ENCODE measurements around the gene LRTM1.

Gene LRTM1

GRCh38 chr3:54928046-54928770 lies at the start of gene LRTM1:
Gene LRTM1, minus strand, starts transcription at chr3:54928059. Its CDS starts 148 bp downstream, at chr3:54927911.
- DNase-seq (ENCODE audit: low read depth, low spot score), result no peak

DNA sequence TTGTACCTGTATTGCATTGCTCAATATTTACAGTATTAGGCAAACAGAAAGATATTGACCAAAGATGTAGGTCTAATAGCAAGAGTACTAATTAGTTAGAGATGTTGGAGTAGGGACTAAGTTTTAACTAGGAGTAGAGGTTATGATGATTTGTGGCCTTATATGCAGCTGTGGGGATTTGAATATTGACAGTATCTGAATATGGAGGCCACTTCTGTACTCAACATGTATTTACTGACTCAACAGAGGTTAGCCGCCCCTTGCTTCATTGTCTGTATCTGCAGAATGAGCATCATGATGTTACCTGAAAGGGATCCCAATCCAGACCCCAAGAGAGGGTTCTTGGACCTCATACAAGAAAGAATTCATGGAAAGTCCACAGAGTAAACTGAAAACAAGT lies 49.6 kb upstream of the LRTM1 start:
- no peak for DNase-seq (ENCODE audit: low read depth, low spot score)

DNA sequence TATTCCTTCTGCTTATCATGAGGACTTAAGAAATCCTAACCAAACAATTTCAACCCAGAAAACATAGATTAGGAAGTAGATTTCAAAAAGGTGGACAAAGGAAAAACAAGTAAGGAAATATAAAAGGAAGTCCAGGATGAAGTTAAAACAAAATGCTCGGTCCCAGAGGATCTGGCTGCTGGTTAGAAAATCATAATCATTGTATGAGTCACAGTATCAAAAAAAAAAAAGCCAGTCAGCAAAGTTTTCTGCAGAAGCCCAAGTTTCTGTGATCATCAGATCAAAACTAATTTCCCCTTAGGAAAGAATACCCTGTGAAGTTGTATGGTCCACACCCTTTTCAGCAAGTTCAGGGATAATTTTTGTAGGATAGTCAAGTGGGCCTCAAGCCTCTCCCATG lies 43.0 kb upstream of the LRTM1 start:
- no peak for DNase-seq (ENCODE audit: low read depth, low spot score)

GRCh38 chr3:54969652-54970051 lies 41.8 kb upstream of the LRTM1 start:
- no peak for DNase-seq (ENCODE audit: low read depth, low spot score)

DNA sequence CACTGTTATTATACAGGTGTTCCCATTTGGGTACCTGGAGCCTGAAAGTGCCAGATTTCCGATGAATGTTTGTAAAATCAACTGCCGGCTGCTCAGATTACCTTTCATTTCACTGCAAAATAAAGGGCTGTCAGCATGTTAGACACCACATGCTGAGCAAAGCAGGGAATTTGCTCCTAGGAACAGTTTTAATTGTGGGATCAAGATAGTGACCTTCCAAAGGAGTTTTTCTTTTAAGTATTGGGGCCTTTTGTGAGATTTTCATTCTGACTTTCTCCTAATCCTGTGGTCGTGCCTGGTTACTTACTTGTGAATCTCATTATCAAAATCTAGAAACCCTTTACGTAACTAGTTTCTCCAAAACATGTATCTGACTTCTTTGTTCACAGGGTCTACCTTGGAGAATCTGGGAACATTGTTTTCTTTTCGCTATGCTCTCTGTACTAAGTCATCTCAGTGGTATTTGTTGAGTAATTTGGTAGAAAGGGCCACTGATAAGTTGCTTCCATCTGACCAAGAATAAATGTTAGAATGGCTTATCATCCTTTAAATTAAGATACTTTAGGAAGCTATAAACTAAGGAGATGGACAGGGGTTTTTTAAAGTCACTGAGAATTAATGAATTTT lies 40.8 kb upstream of the LRTM1 start:
- DNase-seq (ENCODE audit: low read depth, low spot score), result no peak

GRCh38 chr3:54967731-54968161 lies 39.9 kb upstream of the LRTM1 start:
- no peak for DNase-seq (ENCODE audit: low read depth, low spot score)

GRCh38 chr3:54966979-54967378 lies 39.1 kb upstream of the LRTM1 start:
- DNase-seq (ENCODE audit: low read depth, low spot score), result no peak

DNA sequence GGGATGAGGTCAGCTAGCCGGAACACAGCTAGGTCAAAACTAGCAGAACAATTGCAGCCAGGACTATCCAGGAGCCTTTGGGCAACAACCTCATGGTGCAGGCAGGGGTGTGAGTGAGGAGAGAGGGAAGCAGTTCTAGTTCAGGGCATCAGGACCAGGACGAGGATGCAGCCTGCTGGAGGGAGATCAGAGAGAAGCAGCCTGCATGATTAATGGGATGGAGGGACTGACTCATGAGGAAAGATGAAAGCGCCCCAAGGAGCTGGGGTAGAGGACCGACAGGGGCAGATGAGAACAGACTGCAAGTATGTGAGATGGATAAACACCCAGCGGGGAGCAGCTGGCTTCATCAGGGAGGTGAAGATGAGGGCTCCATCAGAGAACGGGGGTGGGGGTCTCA lies 37.9 kb upstream of the LRTM1 start:
- no peak for DNase-seq (ENCODE audit: low read depth, low spot score)

DNA sequence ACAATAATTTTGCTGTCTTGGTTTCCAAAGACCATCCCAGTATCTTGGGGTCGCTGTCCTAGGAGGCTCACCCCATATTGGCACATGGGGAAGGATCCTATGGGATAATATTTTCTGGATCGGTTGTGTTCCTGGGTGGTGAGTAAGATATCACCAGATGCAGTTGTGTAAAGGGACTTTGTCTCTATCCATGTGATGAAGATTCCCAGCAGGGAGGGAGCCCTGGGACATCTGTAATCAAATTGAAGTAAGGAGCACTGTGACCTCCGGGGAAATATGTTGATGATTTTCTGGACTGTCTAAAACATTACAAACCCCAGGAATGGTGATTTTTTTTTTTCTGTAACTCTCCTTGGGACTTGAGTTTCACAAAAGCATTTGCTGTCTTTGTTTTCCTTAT lies 36.2 kb upstream of the LRTM1 start:
- DNase-seq (ENCODE audit: low read depth, low spot score), result no peak

GRCh38 chr3:54963641-54964040 lies 35.8 kb upstream of the LRTM1 start:
- DNase-seq (ENCODE audit: low read depth, low spot score), result no peak

DNA sequence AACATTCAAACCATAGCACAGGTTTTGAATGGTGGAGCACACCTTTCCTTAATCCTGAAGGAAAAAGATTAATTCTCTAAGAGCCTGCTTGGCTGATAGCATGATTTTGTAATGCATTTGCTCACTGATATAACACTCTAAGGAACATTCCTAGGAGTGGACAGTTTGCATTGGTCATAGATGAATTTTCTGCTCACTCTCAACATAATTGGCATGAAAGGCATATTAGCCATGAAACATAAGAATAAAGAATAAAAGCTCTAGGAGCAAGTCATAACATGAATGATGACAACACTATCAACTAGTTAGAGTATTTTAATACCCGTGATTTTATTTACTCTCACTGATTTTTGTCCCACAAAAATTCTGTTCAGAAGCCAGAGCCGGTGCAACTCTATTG lies 34.3 kb upstream of the LRTM1 start:
- DNase-seq (ENCODE audit: low read depth, low spot score), result no peak

- DNase-seq (ENCODE audit: low read depth, low spot score), result no peak
These were observed 32.8 kb upstream of the LRTM1 start for GRCh38 chr3:54960701-54961100.

- DNase-seq (ENCODE audit: low read depth, low spot score), result no peak
These were observed 32.2 kb upstream of the LRTM1 start for GRCh38 chr3:54960082-54960481.

DNA sequence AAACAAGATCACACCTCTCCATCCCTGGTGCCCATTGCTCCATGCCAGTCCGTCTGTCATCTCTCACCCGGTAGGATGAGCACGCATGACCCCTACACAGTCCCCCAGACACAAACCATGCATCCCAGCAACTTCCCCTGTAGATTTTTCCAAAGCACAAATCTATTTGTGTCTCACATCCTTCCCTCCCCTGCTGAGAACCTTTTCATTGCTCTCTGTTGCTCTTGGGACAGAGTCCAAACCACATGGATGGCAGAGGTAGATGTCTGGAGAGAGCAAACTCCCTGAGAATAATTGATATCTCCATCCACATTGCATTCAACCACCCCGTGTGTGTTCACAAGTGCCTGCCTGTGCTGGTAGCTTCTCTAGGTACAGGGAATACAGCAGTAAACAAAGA lies 29.9 kb upstream of the LRTM1 start:
- DNase-seq (ENCODE audit: low read depth, low spot score), result no peak

DNA sequence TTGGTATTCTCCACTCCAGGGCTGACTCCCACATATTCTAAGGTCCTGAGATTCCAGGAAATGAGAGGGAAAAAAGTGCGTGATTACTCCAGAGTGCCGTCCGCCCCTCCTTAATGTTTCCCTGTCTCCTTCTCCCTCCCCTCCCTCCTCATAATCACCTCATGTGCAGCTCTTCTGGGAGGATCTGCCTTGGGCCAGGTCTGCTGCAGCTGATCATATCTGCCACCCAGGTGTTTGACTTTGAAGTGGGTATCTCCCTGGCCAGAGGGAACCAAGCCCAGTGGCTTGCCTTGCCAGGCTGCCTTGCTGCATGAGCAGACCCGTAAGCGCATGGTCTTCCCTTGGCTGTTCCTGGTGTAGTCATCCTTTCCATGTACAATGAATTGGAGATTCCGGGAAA lies 28.1 kb upstream of the LRTM1 start:
- DNase-seq (ENCODE audit: low read depth, low spot score), result no peak

DNA sequence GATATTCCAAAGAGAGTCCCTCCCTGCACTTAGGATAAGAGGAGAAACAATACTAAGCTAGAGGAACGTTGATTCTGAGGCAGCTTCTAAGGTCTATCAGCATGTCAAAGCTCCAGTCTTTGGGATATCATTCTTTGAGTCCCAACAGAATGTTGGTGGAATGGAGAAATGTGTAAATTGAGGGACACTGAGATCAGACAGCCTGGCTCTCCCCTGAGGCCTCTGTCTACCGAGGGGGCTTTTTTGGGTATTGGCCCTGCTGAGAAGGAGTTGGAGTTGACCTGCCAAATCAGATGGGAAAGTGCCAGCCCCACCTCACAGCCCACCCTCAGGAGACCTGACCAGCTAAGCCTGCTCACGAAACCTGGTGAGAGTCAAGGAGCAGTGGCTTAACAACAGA lies 27.6 kb upstream of the LRTM1 start:
- DNase-seq (ENCODE audit: low read depth, low spot score), result no peak

- no peak for DNase-seq (ENCODE audit: low read depth, low spot score)
These were observed 26.7 kb upstream of the LRTM1 start for GRCh38 chr3:54954521-54954920.

- no peak for DNase-seq (ENCODE audit: low read depth, low spot score)
These were observed 26.2 kb upstream of the LRTM1 start for GRCh38 chr3:54954022-54954421.

- DNase-seq (ENCODE audit: low read depth, low spot score), result no peak
These were observed 23.5 kb upstream of the LRTM1 start for GRCh38 chr3:54951405-54951804.

- DNase-seq (ENCODE audit: low read depth, low spot score), result no peak
These were observed 22.6 kb upstream of the LRTM1 start for GRCh38 chr3:54950391-54951003.

GRCh38 chr3:54949491-54950044 lies 21.7 kb upstream of the LRTM1 start:
- DNase-seq (ENCODE audit: low read depth, low spot score), result no peak

GRCh38 chr3:54941690-54942362 lies 14.0 kb upstream of the LRTM1 start:
- no peak for DNase-seq (ENCODE audit: low read depth, low spot score)

Measured in activated naive CD8-positive, alpha-beta T cell treated with anti-CD3 and anti-CD28 coated beads, Interleukin-2, amount 50 U/mL, for 16 hours (primary cell).